ENCODE results near the gene GJA9. TPM values are rescaled to one million over a fixed set of nuclear protein-coding genes. Genes with fewer than 3 reads are reported as not detected.

The GJA9 gene
- not detected for total RNA-seq
- polyA plus RNA-seq = not detected

DNA sequence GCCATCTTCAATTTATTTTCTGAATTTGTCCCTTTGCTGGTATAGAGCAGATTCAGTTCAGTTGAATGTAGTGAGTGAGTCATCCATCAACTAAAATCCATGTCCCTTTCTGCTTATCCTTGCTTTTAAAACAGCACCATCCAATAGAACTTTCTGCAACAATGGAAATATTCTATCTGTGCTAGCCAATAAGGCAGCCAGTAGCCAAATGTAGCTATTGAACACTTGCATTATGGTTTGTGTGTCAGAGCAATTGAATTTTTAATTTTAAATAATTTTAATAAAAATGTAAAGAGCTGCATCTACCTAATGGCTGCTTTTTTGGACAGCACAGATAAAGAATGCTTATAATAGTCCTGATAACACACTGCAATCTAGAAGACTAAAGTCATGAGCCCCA, at the start of gene GJA9:
GJA9 (minus strand) TSS at position 101 of the 400 bp plus-strand sequence. CDS start 5,489 bp downstream, outside the sequence.
- Histone ChIP-seq H3K4me3 (ENCODE audit: low read depth, low read length) (no peak within 1 kb of the TSS), H3K9me3 (ENCODE audit: control insufficient read depth in 2 of 2, low read length in 2 of 2) (no peaks in the 10 kb centered on the region), H3K4me1 (ENCODE audit: control insufficient read depth, insufficient read depth, low read length, poor library complexity, severe bottlenecking) (no peaks in the 10 kb centered on the region), H3K36me3 (ENCODE audit: control insufficient read depth, insufficient read depth, low read length) (no peaks in the 10 kb centered on the region), H3K27ac (ENCODE audit: insufficient read depth, low read length, poor library complexity, severe bottlenecking) (no peak within 1 kb of the TSS), H3K27me3 (ENCODE audit: control insufficient read depth, insufficient read depth, low read length) (no peaks in the 10 kb centered on the region)
- no peaks in the 10 kb centered on the region for H3K27me3 Mint-ChIP-seq
- no peaks in the 10 kb centered on the region for H3K4me1 Mint-ChIP-seq
- no peak within 1 kb of the TSS for H3K27ac Mint-ChIP-seq
- no peaks in the 10 kb centered on the region for H3K9me3 Mint-ChIP-seq
- ATAC-seq (ENCODE audit: low read depth in 2 of 2) (no peak), DNase-seq (no peak)
- no peaks in the 10 kb centered on the region for H3K36me3 Mint-ChIP-seq
- no peak within 1 kb of the TSS for H3K4me3 Mint-ChIP-seq

DNA sequence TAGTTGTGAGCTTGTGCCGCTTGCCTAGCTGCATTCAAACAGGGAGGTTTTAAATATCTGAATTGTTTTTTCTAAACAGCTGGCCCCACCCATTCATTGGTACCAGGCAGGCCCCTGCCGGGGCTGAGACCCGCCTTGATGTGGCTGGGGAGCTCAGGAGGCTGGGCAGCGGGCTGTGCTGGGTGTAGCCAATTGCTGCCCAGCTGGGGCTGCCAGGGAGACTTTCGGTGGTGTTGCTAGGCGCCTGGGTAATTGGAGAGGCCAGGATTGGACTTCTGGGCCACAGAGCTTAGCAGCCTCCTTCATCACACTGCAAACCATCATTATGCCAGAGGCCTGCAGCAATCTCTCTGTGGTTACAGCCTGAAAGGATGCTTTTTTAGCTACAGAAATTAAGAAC, 48.1 kb upstream of the GJA9 start:
- H3K4me1 ChIP-seq (ENCODE audit: control insufficient read depth, insufficient read depth, low read length, poor library complexity, severe bottlenecking) = no peaks in the 10 kb centered on the region
- H3K36me3 ChIP-seq (ENCODE audit: control insufficient read depth, insufficient read depth, low read length) = no peaks in the 10 kb centered on the region
- ATAC-seq (ENCODE audit: low read depth in 2 of 2) (no peak), DNase-seq (no peak)
- H3K27me3 ChIP-seq (ENCODE audit: control insufficient read depth, insufficient read depth, low read length) = no peaks in the 10 kb centered on the region
- Mint-ChIP-seq H3K27me3 (peaks cover 12% of the 10 kb centered on the region), H3K4me1 (no peaks in the 10 kb centered on the region), H3K36me3 (no peaks in the 10 kb centered on the region), H3K27ac (no peak overlapping the region), H3K9me3 (peaks cover 0 to 1% (median 0%) of the 10 kb centered on the region in 7 donors), H3K4me3 (no peak overlapping the region)
- H3K4me3 ChIP-seq (ENCODE audit: low read depth, low read length) = no peak overlapping the region
- H3K27ac ChIP-seq (ENCODE audit: insufficient read depth, low read length, poor library complexity, severe bottlenecking) = no peak overlapping the region
- H3K9me3 ChIP-seq (ENCODE audit: control insufficient read depth in 2 of 2, low read length in 2 of 2) = no peaks in the 10 kb centered on the region

DNA sequence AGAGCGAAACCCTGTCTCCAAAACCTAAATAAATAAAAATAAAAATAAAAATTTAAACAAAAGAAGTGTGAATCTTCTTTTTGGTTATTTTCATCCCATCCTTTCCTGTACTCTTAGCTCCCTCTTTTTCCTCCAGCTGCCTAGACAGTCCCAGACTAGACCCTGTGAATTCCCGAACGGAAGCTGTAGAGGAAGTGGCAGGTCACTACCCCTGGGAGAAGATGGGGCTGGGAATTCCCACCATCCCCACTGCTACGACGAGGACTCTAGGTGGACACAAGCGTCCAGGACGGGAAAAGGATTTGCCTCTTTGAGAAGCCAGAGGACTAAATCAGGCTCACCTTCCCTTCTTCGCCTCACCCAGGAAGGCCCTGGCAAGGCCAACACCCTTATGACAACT, 47.7 kb upstream of the GJA9 start:
- Histone ChIP-seq H3K4me3 (ENCODE audit: low read depth, low read length) (no peak overlapping the region), H3K36me3 (ENCODE audit: control insufficient read depth, insufficient read depth, low read length) (no peaks in the 10 kb centered on the region), H3K27ac (ENCODE audit: insufficient read depth, low read length, poor library complexity, severe bottlenecking) (no peak overlapping the region), H3K4me1 (ENCODE audit: control insufficient read depth, insufficient read depth, low read length, poor library complexity, severe bottlenecking) (no peaks in the 10 kb centered on the region), H3K9me3 (ENCODE audit: control insufficient read depth in 2 of 2, low read length in 2 of 2) (no peaks in the 10 kb centered on the region), H3K27me3 (ENCODE audit: control insufficient read depth, insufficient read depth, low read length) (no peaks in the 10 kb centered on the region)
- Mint-ChIP-seq H3K27ac (no peak overlapping the region), H3K36me3 (no peaks in the 10 kb centered on the region), H3K9me3 (peaks cover 0 to 1% (median 0%) of the 10 kb centered on the region in 7 donors), H3K4me3 (no peak overlapping the region), H3K27me3 (peaks cover 12% of the 10 kb centered on the region), H3K4me1 (no peaks in the 10 kb centered on the region)
- ATAC-seq (ENCODE audit: low read depth in 2 of 2) (no peak), DNase-seq (no peak)

DNA sequence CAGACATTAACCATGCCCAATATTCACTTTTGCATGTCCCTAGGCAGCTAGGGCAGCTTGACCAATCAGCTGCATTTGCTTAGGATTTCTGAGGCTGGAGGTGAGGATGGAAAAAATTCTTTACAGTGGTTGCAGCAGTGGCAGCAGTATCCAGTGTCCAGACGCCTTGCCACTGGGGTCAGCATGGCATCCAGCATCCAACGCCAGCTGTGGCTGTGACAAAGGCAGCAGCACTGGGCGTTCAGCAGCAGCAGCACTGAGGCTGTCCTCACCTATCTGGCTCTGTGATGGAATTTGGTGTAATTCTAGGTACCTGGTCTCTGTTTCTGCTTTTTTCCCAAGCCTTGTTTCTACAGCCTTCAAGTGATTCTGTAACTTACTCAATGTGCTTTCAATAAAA, 44.7 kb upstream of the GJA9 start:
- no peaks in the 10 kb centered on the region for H3K9me3 ChIP-seq (ENCODE audit: control insufficient read depth in 2 of 2, low read length in 2 of 2)
- no peak for DNase-seq
- H3K4me1 Mint-ChIP-seq = no peaks in the 10 kb centered on the region
- H3K27me3 ChIP-seq (ENCODE audit: control insufficient read depth, insufficient read depth, low read length) = no peaks in the 10 kb centered on the region
- no peaks in the 10 kb centered on the region for H3K4me1 ChIP-seq (ENCODE audit: control insufficient read depth, insufficient read depth, low read length, poor library complexity, severe bottlenecking)
- H3K27me3 Mint-ChIP-seq = no peaks in the 10 kb centered on the region
- no peak for ATAC-seq (ENCODE audit: low read depth in 2 of 2)
- no peak overlapping the region for H3K27ac ChIP-seq (ENCODE audit: insufficient read depth, low read length, poor library complexity, severe bottlenecking)
- H3K27ac Mint-ChIP-seq = no peak overlapping the region
- no peak overlapping the region for H3K4me3 ChIP-seq (ENCODE audit: low read depth, low read length)
- no peak overlapping the region for H3K4me3 Mint-ChIP-seq
- H3K36me3 ChIP-seq (ENCODE audit: control insufficient read depth, insufficient read depth, low read length) = no peaks in the 10 kb centered on the region
- no peaks in the 10 kb centered on the region for H3K9me3 Mint-ChIP-seq
- H3K36me3 Mint-ChIP-seq = no peaks in the 10 kb centered on the region

DNA sequence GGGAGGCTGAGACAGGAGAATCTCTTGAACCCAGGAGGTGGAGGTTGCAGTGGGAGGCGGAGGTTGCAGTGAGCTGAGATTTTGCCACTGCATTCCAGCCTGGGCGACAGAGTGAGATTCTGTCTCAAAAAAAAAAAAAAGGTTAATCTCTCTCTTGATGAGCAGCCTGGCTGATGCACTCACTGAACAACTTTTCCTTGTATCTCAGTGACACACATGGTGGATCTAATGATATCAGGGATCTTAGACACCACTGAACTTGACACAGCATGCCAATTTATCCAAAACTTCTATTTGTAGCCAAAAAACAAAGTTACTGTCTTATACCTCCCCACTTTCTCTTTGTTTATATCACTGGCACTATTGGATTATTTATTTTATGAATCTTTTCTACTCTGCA, 44.0 kb upstream of the GJA9 start:
- H3K4me3 Mint-ChIP-seq = no peak overlapping the region
- H3K4me1 Mint-ChIP-seq = no peaks in the 10 kb centered on the region
- no peak for DNase-seq
- H3K27me3 ChIP-seq (ENCODE audit: control insufficient read depth, insufficient read depth, low read length) = no peaks in the 10 kb centered on the region
- H3K27ac Mint-ChIP-seq = no peak overlapping the region
- H3K27me3 Mint-ChIP-seq = no peaks in the 10 kb centered on the region
- no peaks in the 10 kb centered on the region for H3K9me3 ChIP-seq (ENCODE audit: control insufficient read depth in 2 of 2, low read length in 2 of 2)
- H3K36me3 ChIP-seq (ENCODE audit: control insufficient read depth, insufficient read depth, low read length) = no peaks in the 10 kb centered on the region
- ATAC-seq (ENCODE audit: low read depth in 2 of 2) = no peak
- H3K36me3 Mint-ChIP-seq = no peaks in the 10 kb centered on the region
- H3K4me3 ChIP-seq (ENCODE audit: low read depth, low read length) = no peak overlapping the region
- no peaks in the 10 kb centered on the region for H3K9me3 Mint-ChIP-seq
- H3K27ac ChIP-seq (ENCODE audit: insufficient read depth, low read length, poor library complexity, severe bottlenecking) = no peak overlapping the region
- no peaks in the 10 kb centered on the region for H3K4me1 ChIP-seq (ENCODE audit: control insufficient read depth, insufficient read depth, low read length, poor library complexity, severe bottlenecking)

DNA sequence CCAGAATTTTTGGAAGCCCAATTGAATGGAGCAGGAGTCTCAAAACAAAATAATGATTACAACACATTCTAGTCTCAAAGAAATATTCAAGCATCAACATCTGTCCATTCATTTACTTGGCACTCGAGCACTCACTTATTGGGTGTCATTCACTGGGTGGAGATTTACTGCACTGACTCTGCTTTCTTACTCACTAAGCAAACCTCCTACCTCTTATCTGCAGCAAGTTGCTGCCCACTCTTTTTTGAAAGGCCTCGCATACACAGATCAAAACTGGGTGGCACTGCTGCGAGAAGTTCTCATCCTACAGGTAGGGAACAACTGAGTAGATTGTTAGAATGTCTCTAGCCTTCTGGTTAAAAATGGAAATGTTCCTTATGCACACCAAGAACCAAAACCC, 42.2 kb upstream of the GJA9 start:
- H3K27me3 ChIP-seq (ENCODE audit: control insufficient read depth, insufficient read depth, low read length) = no peaks in the 10 kb centered on the region
- H3K4me3 ChIP-seq (ENCODE audit: low read depth, low read length) = no peak overlapping the region
- no peak for ATAC-seq (ENCODE audit: low read depth in 2 of 2)
- Mint-ChIP-seq H3K36me3 (no peaks in the 10 kb centered on the region), H3K9me3 (no peaks in the 10 kb centered on the region), H3K27ac (no peak overlapping the region), H3K4me1 (no peaks in the 10 kb centered on the region), H3K27me3 (no peaks in the 10 kb centered on the region), H3K4me3 (no peak overlapping the region)
- no peaks in the 10 kb centered on the region for H3K4me1 ChIP-seq (ENCODE audit: control insufficient read depth, insufficient read depth, low read length, poor library complexity, severe bottlenecking)
- H3K27ac ChIP-seq (ENCODE audit: insufficient read depth, low read length, poor library complexity, severe bottlenecking) = no peak overlapping the region
- H3K9me3 ChIP-seq (ENCODE audit: control insufficient read depth in 2 of 2, low read length in 2 of 2) = no peaks in the 10 kb centered on the region
- no peak for DNase-seq
- no peaks in the 10 kb centered on the region for H3K36me3 ChIP-seq (ENCODE audit: control insufficient read depth, insufficient read depth, low read length)

DNA sequence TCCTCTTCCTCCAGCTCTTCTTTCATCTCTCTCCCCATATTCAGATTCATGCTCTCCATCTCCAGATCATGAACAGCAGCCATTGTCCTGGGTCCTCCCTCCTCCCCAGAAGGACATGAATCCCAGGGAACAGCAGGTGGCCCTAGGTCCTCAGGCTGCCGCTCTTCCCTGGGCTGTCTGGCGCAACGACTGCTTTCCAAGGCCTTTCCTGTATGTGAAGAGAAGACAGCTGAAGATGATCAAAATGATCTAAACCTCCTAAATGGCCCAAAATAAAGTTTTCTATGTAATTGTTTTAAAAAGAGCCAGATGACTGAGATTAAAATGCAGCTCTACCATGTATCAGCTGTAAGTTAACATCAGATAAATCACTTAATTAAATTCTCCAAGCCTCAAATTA, 37.7 kb upstream of the GJA9 start:
- Mint-ChIP-seq H3K27me3 (no peaks in the 10 kb centered on the region), H3K4me1 (peaks cover 0 to 3% (median 0%) of the 10 kb centered on the region in 4 donors), H3K36me3 (no peaks in the 10 kb centered on the region), H3K4me3 (no peak overlapping the region), H3K27ac (no peak overlapping the region), H3K9me3 (no peaks in the 10 kb centered on the region)
- no peak for ATAC-seq (ENCODE audit: low read depth in 2 of 2)
- Histone ChIP-seq H3K4me1 (ENCODE audit: control insufficient read depth, insufficient read depth, low read length, poor library complexity, severe bottlenecking) (no peaks in the 10 kb centered on the region), H3K27ac (ENCODE audit: insufficient read depth, low read length, poor library complexity, severe bottlenecking) (no peak overlapping the region), H3K27me3 (ENCODE audit: control insufficient read depth, insufficient read depth, low read length) (no peaks in the 10 kb centered on the region), H3K36me3 (ENCODE audit: control insufficient read depth, insufficient read depth, low read length) (no peaks in the 10 kb centered on the region), H3K9me3 (ENCODE audit: control insufficient read depth in 2 of 2, low read length in 2 of 2) (no peaks in the 10 kb centered on the region), H3K4me3 (ENCODE audit: low read depth, low read length) (no peak overlapping the region)
- DNase-seq = no peak

DNA sequence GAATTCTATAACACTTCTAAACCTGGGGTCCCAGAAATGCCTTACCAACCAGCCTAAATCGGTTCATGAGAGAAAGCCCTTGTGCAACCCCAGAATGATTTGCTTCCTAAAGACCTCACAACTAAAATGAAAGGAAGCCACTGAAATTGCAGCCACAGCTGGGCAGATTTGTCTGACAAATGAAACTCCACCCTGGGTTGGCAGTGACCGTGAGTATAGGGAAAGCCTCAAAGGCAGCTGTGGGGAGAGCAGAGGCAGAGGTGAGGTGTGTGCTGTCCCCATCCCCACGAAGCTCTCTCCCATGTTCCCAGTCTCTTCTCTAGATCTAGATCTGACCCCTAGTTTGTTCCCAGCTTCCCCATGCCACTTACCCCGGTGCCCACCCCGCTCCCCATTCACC, 37.2 kb upstream of the GJA9 start:
- no peak overlapping the region for H3K4me3 Mint-ChIP-seq
- peaks cover 0 to 3% (median 0%) of the 10 kb centered on the region in 4 donors for H3K4me1 Mint-ChIP-seq
- no peaks in the 10 kb centered on the region for H3K27me3 ChIP-seq (ENCODE audit: control insufficient read depth, insufficient read depth, low read length)
- H3K9me3 ChIP-seq (ENCODE audit: control insufficient read depth in 2 of 2, low read length in 2 of 2) = no peaks in the 10 kb centered on the region
- H3K4me1 ChIP-seq (ENCODE audit: control insufficient read depth, insufficient read depth, low read length, poor library complexity, severe bottlenecking) = no peaks in the 10 kb centered on the region
- no peaks in the 10 kb centered on the region for H3K27me3 Mint-ChIP-seq
- no peaks in the 10 kb centered on the region for H3K36me3 Mint-ChIP-seq
- H3K4me3 ChIP-seq (ENCODE audit: low read depth, low read length) = no peak overlapping the region
- no peak for DNase-seq
- no peaks in the 10 kb centered on the region for H3K36me3 ChIP-seq (ENCODE audit: control insufficient read depth, insufficient read depth, low read length)
- no peaks in the 10 kb centered on the region for H3K9me3 Mint-ChIP-seq
- no peak overlapping the region for H3K27ac Mint-ChIP-seq
- no peak overlapping the region for H3K27ac ChIP-seq (ENCODE audit: insufficient read depth, low read length, poor library complexity, severe bottlenecking)
- ATAC-seq (ENCODE audit: low read depth in 2 of 2) = no peak
